GM23338 (cell line): ENCODE data around the gene CEP85. TPM values are rescaled to one million over a fixed set of nuclear protein-coding genes. Genes with fewer than 3 reads are reported as not detected.

Source experiments
- ATAC-seq: fragments of 200-7000 bp; cut with Tn5 transposase; 3 replicates; pipeline ENCODE4 v1.9.1; 2020
- DNase-seq: peaks from one replicate; pipeline ENCODE4 v3.0.0-alpha.2; 2015; ENCODE audit warnings: low spot score
- H2AFZ ChIP-seq: fragments of 200-600 bp; sonication (generic); 2 replicates; pipeline ENCODE4 v1.8.0; 2016; ENCODE audit warnings: antibody characterized with exemption, mild to moderate bottlenecking, moderate library complexity
- H3F3A ChIP-seq: fragments of 200-600 bp; sonication (generic); replicated peaks from 2 replicates; pipeline ENCODE4 v1.8.0; 2017; ENCODE audit warnings: antibody characterized with exemption, mixed run types, low read depth
- H3K27ac ChIP-seq: fragments of 200-600 bp; sonication (generic); 2 replicates; pipeline ENCODE4 v1.6.1; 2016; ENCODE audit warnings: low read depth
- H3K27me3 ChIP-seq: fragments of 200-600 bp; sonication (generic); 2 replicates; pipeline ENCODE4 v1.8.0; 2016; ENCODE audit warnings: mild to moderate bottlenecking, mixed run types, moderate library complexity; ENCODE audit not compliant: insufficient read depth
- H3K36me3 ChIP-seq: fragments of 200-600 bp; sonication (generic); 2 replicates; pipeline ENCODE4 v1.8.0; 2016; ENCODE audit warnings: mild to moderate bottlenecking; ENCODE audit not compliant: insufficient read depth
- H3K4me1 ChIP-seq: fragments of 200-600 bp; sonication (generic); 2 replicates; pipeline ENCODE4 v1.8.0; 2016; ENCODE audit warnings: mild to moderate bottlenecking, moderate library complexity; ENCODE audit not compliant: insufficient read depth
- H3K4me2 ChIP-seq: fragments of 200-600 bp; sonication (generic); 2 replicates; pipeline ENCODE4 v1.7.1; 2017; ENCODE audit warnings: mixed run types
- H3K4me3 ChIP-seq: fragments of 200-600 bp; sonication (generic); 2 replicates; pipeline ENCODE4 v1.6.1; 2016; ENCODE audit warnings: mixed run types
- H3K79me2 ChIP-seq: fragments of 200-600 bp; sonication (generic); replicated peaks from 2 replicates; pipeline ENCODE4 v1.8.0; 2017; ENCODE audit warnings: mild to moderate bottlenecking; ENCODE audit not compliant: insufficient read depth
- H3K9me2 ChIP-seq: fragments of 200-600 bp; sonication (generic); 2 replicates; pipeline ENCODE4 v1.8.0; 2017; ENCODE audit not compliant: insufficient read depth
- H4K20me1 ChIP-seq: fragments of 200-600 bp; sonication (generic); replicated peaks from 2 replicates; pipeline ENCODE4 v1.8.0; 2017; ENCODE audit warnings: mild to moderate bottlenecking; ENCODE audit not compliant: insufficient read depth
- H3K27ac Mint-ChIP-seq: 2 replicates; pipeline ENCODE4 v1.8.0; 2020; ENCODE audit warnings: inconsistent platforms, mild to moderate bottlenecking, moderate library complexity, mixed read lengths
- H3K27me3 Mint-ChIP-seq: 3 replicates; pipeline ENCODE4 v1.8.0; 2022; ENCODE audit warnings: low read depth, mild to moderate bottlenecking, moderate library complexity, mixed read lengths, inconsistent platforms; ENCODE audit not compliant: insufficient read depth, poor library complexity
- H3K36me3 Mint-ChIP-seq: 3 replicates; pipeline ENCODE4 v1.8.0; 2021; ENCODE audit warnings: low read depth, mild to moderate bottlenecking, inconsistent platforms, moderate library complexity, mixed read lengths
- H3K4me1 Mint-ChIP-seq: 3 replicates; pipeline ENCODE4 v1.8.0; 2020; ENCODE audit warnings: mild to moderate bottlenecking, inconsistent platforms, mixed read lengths
- H3K4me3 Mint-ChIP-seq: 3 replicates; pipeline ENCODE4 v1.8.0; 2021; ENCODE audit warnings: moderate library complexity, mild to moderate bottlenecking, inconsistent platforms, mixed read lengths
- H3K9me3 Mint-ChIP-seq: 3 replicates; pipeline ENCODE4 v1.8.0; 2020; ENCODE audit warnings: moderate library complexity, mild to moderate bottlenecking, inconsistent platforms, mixed read lengths
- CTCF ChIP-seq, 2 experiments: fragments of 200-600 bp in 1 of 2; sonication (generic) in 1 of 2; conservative IDR thresholded peaks; 2 replicates each; pipeline versions ENCODE4 v1.5.1 to v1.6.1; 2016 to 2017; ENCODE audit warnings: antibody characterized with exemption in 2 of 2, low read depth in 2 of 2, mild to moderate bottlenecking in 2 of 2, moderate library complexity in 1 of 2
- EZH2 ChIP-seq: fragments of 200-600 bp; sonication (generic); IDR thresholded peaks from one replicate; pipeline ENCODE4 v1.8.0; 2017; ENCODE audit warnings: antibody characterized with exemption, mild to moderate bottlenecking, low read depth; ENCODE audit not compliant: unreplicated experiment
- NANOG ChIP-seq: IDR thresholded peaks from 2 replicates; pipeline ENCODE4 v1.6.1; 2016; ENCODE audit warnings: antibody characterized with exemption, borderline replicate concordance
- POLR2AphosphoS5 ChIP-seq: IDR thresholded peaks from 2 replicates; pipeline ENCODE4 v1.6.1; 2016; ENCODE audit warnings: antibody characterized with exemption, low read depth
- REST ChIP-seq: IDR thresholded peaks from one replicate; pipeline ENCODE4 v1.6.1; 2018; ENCODE audit warnings: antibody characterized with exemption; ENCODE audit not compliant: unreplicated experiment
- ZNF114 ChIP-seq: fragments of 250-450 bp; sonication (Bioruptor Pico); IDR thresholded peaks from 2 replicates; pipeline ENCODE4 v1.5.0; 2020; ENCODE audit warnings: mild to moderate bottlenecking, moderate library complexity
- polyA plus RNA-seq: library from polyadenylated mRNA; unstranded; fragments of >200 nt; fragmentation: Nextera tagmentation; extraction: Ambion mirVana; gene quantifications from 2 replicates; pipeline ENCODE4 v1.2.1, GENCODE V29; 2016
- total RNA-seq: library from RNA; depleted of rRNA; stranded (reverse); fragments of >200 nt; shearing (Covaris generic); gene quantifications from 2 replicates; pipeline ENCODE4 v1.2.3, GENCODE V29; 2014; rRNA removed

CEP85 gene
- total and polyA plus RNA-seq, 2 experiments from 2014 or later: 12.8 to 36.8 TPM

GRCh38 chr1:26324550-26324949, 90.5 kb downstream of the CEP85 start (continued):
- TF ChIP-seq REST (no peak), NANOG (no peak), CTCF (conservative IDR thresholded peaks at IDR 0.05; ENCODE audit: low read depth in 2 of 2) (no peak)

GRCh38 chr1:26327956-26328362, 94.0 kb downstream of the CEP85 start:
- H2AFZ ChIP-seq: no peak overlapping the region
- DNase-seq (no peak), ATAC-seq (peak; percentile 30; the same call in 2 of the 3 replicates)
- no peaks in the 10 kb centered on the region; the same call in 1 of the 2 replicates for H3K4me1 ChIP-seq
- H3K4me2 ChIP-seq: no peak overlapping the region
- Mint-ChIP-seq H3K9me3 (no peaks in the 10 kb centered on the region), H3K4me3 (no peak overlapping the region), H3K36me3 (peaks cover 31% of the 10 kb centered on the region), H3K4me1 (0 out of 3 replicates have a peak, but pooled peaks cover 3% of the 10 kb centered on the region), H3K27ac (peak overlapping the region; percentile 85), H3K27me3 (peaks cover 2% of the 10 kb centered on the region)
- no peaks in the 10 kb centered on the region for H3K9me2 ChIP-seq
- no peaks in the 10 kb centered on the region; the same call in 1 of the 2 replicates for H4K20me1 ChIP-seq
- no peak overlapping the region for H3K27ac ChIP-seq
- H3K27me3 ChIP-seq: no peaks in the 10 kb centered on the region
- H3K4me3 ChIP-seq: no peak overlapping the region
- peaks cover 8% of the 10 kb centered on the region for H3K36me3 ChIP-seq
- H3K79me2 ChIP-seq: no peaks in the 10 kb centered on the region
- H3F3A ChIP-seq: no peaks in the 10 kb centered on the region
- 0 out of 4 replicates have a peak, but pooled peaks of 1 of the 2 experiments have one; percentile 10 for TF ChIP-seq CTCF (conservative IDR thresholded peaks at IDR 0.05; ENCODE audit: low read depth in 2 of 2)
- no peak for TF ChIP-seq NANOG
- no peak for TF ChIP-seq POLR2AphosphoS5
- TF ChIP-seq ZNF114 (CRISPR knock-in tag): no peak
- no peak for TF ChIP-seq EZH2

Other genes starting within 250 kb of the CEP85 start
- gene PAFAH2, start 236.1 kb upstream of the CEP85 start, total RNA-seq: 7.7 and 10.3 TPM in 2 replicates
- gene PAFAH2, start 236.1 kb upstream of the CEP85 start, polyA plus RNA-seq: 5.7 TPM in 2 replicates
- gene EXTL1, start 212.4 kb upstream of the CEP85 start, total RNA-seq: 0.35 and 1.2 TPM in 2 replicates
- 0.21 and 0.37 TPM in 2 replicates for gene EXTL1, start 212.4 kb upstream of the CEP85 start, polyA plus RNA-seq
- 0.07 TPM in 1 of 2 replicates, not detected in the other for gene SLC30A2, start 188.1 kb upstream of the CEP85 start, total RNA-seq
- not detected in 2 replicates for gene SLC30A2, start 188.1 kb upstream of the CEP85 start, polyA plus RNA-seq
- 0.17 TPM in 1 of 2 replicates, not detected in the other for gene TRIM63, start 166.6 kb upstream of the CEP85 start, total RNA-seq
- not detected in 2 replicates for gene TRIM63, start 166.6 kb upstream of the CEP85 start, polyA plus RNA-seq
- gene PDIK1L, start 122.4 kb upstream of the CEP85 start, total RNA-seq: 3.0 and 4.3 TPM in 2 replicates
- 1.2 and 1.6 TPM in 2 replicates for gene PDIK1L, start 122.4 kb upstream of the CEP85 start, polyA plus RNA-seq
- 0.08 and 0.24 TPM in 2 replicates for gene FAM110D, start 75.1 kb upstream of the CEP85 start, total RNA-seq
- 0.39 and 0.45 TPM in 2 replicates for gene FAM110D, start 75.1 kb upstream of the CEP85 start, polyA plus RNA-seq
- gene C1orf232, start 65.2 kb upstream of the CEP85 start, total RNA-seq: not detected in 2 replicates
- gene C1orf232, start 65.2 kb upstream of the CEP85 start, polyA plus RNA-seq: not detected in 2 replicates
- gene ZNF593, start 64.3 kb upstream of the CEP85 start, total RNA-seq: 26.2 and 32.6 TPM in 2 replicates
- gene ZNF593, start 64.3 kb upstream of the CEP85 start, polyA plus RNA-seq: 108 and 115 TPM in 2 replicates
- gene ZNF593OS, start 62.4 kb upstream of the CEP85 start, total RNA-seq: not detected in 2 replicates
- gene ZNF593OS, start 62.4 kb upstream of the CEP85 start, polyA plus RNA-seq: 0.68 and 1.1 TPM in 2 replicates
- gene CNKSR1, start 56.7 kb upstream of the CEP85 start, total RNA-seq: 11.3 and 12.5 TPM in 2 replicates
- gene CNKSR1, start 56.7 kb upstream of the CEP85 start, polyA plus RNA-seq: 9.7 and 9.8 TPM in 2 replicates
- gene CATSPER4, start 43.6 kb upstream of the CEP85 start, total RNA-seq: not detected in 2 replicates
- 0.31 and 0.35 TPM in 2 replicates for gene CATSPER4, start 43.6 kb upstream of the CEP85 start, polyA plus RNA-seq
- gene SH3BGRL3, start 45.9 kb downstream of the CEP85 start, total RNA-seq: 28.9 and 30.9 TPM in 2 replicates
- gene SH3BGRL3, start 45.9 kb downstream of the CEP85 start, polyA plus RNA-seq: 370 and 378 TPM in 2 replicates
- 8.0 and 9.4 TPM in 2 replicates for gene UBXN11, start 72.4 kb downstream of the CEP85 start, total RNA-seq
- 7.3 and 8.3 TPM in 2 replicates for gene UBXN11, start 72.4 kb downstream of the CEP85 start, polyA plus RNA-seq
- not detected in 2 replicates for gene CD52, start 83.8 kb downstream of the CEP85 start, total RNA-seq
- 7.3 and 9.6 TPM in 2 replicates for gene CD52, start 83.8 kb downstream of the CEP85 start, polyA plus RNA-seq
- 10.0 and 18.4 TPM in 2 replicates for gene CRYBG2, start 119.9 kb downstream of the CEP85 start, total RNA-seq
- 17.6 and 19.4 TPM in 2 replicates for gene CRYBG2, start 119.9 kb downstream of the CEP85 start, polyA plus RNA-seq
- gene ZNF683, start 138.6 kb downstream of the CEP85 start, total RNA-seq: not detected in 2 replicates
- not detected in 2 replicates for gene ZNF683, start 138.6 kb downstream of the CEP85 start, polyA plus RNA-seq
- 1,538 and 1,571 TPM in 2 replicates for gene LIN28A, start 176.6 kb downstream of the CEP85 start, total RNA-seq
- 604 and 648 TPM in 2 replicates for gene LIN28A, start 176.6 kb downstream of the CEP85 start, polyA plus RNA-seq
- gene DHDDS, start 198.1 kb downstream of the CEP85 start, total RNA-seq: 47.2 and 49.5 TPM in 2 replicates
- gene DHDDS, start 198.1 kb downstream of the CEP85 start, polyA plus RNA-seq: 26.9 and 32.6 TPM in 2 replicates
- gene HMGN2, start 238.2 kb downstream of the CEP85 start, total RNA-seq: 330 and 377 TPM in 2 replicates
- gene HMGN2, start 238.2 kb downstream of the CEP85 start, polyA plus RNA-seq: 1,101 and 1,122 TPM in 2 replicates